Kidney capillary endothelial cell (primary cell): ENCODE measurements around the gene IGF2BP2.

Source experiments
- DNase-seq: peaks from one replicate; pipeline ENCODE4 v3.0.0-alpha.2; 2018; ENCODE audit warnings: low spot score

Gene IGF2BP2

GRCh38 chr3:185764980-185765370 lies 59.9 kb downstream of the IGF2BP2 start:
- no peak for DNase-seq

GRCh38 chr3:185764163-185764979 lies 60.5 kb downstream of the IGF2BP2 start:
- DNase-seq = no peak

DNA sequence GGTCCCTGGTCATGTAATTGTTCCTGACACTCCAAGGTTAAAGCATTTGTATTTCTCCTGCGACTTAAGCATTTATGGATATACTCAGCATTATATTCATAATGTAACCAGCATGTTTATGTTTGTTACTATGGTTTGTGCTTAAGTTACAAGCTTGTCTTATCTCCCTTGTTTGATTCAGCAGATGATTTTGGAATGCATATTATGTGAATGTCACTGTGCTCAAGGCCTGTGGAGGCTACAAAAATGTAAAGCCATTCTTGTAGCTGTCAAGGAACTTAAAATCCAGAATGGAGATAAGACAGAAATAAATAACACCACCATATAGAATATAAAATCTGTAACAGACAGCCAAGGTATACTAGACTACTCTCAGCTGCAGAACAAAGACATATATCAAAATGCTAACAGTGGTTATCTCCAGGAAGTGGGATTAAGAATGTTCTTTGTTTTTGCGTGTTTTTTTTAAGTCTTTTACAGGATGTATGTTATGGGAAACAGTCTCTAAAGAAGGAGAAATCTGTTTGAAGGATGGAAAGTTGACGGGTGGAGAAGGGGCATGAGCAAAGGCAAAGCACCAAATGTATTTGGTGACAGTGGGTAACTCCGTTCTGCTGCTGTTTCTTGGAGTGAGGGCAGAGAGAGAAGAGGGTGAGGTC lies 61.4 kb downstream of the IGF2BP2 start:
- DNase-seq = no peak

DNA sequence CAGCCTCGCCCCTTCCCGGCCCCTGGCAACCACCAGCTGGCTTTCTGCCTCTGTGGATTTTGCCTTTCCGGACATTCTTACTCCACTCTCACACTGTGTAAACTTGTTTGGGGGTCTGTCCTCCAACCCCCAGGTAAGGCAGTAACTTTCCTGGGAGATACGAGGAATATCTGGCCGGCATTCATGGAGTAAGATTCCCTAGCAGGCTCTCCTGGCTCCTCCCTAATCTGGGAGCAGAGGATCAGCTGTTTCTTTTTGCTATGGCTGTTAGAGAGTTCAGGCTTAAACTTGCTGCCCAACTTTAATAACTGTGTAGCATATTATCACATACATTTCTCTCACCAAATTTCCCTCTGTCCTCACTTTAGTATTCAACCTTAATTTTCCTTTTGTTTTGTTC lies 64.3 kb downstream of the IGF2BP2 start:
- DNase-seq = no peak

- no peak for DNase-seq
Measured at GRCh38 chr3:185760088-185760487, 64.8 kb downstream of the IGF2BP2 start.

DNA sequence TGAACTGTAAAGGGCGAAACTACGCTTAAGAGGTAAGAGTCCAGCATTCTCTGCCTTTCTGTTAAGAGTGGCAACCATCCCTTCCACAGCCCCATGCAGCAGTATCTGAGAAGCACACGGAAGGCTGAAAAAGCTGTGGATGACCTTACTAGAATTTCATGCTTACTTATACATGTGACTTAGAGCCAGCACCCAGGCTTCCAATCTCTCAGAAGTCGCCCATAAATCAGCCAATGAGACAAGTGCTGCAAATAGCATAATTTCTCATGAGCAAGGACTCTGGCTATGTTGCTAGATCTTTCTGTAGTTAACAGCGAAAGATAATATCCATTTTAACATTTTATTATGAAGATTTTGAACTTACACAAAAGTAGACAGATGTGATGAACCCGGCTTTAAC lies 65.3 kb downstream of the IGF2BP2 start:
- DNase-seq = no peak

DNA sequence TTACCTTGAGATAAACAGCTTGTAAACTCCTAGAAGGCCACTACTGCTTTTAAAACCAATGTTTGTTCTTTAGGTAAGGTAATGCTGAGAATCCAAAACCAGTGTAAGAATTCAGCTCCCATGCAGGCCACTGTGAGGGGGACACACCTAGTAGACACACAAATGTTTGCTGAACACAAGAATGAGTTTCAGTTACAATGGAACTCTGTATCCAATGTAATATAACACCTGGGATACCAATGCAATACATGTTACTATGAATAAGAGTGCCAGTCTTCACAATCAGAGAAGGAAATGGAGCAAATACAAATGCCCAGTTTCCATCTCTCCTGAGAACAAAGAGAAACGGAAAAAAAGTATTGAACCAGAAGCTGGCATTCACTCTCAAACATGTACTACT lies 65.9 kb downstream of the IGF2BP2 start:
- no peak for DNase-seq

DNA sequence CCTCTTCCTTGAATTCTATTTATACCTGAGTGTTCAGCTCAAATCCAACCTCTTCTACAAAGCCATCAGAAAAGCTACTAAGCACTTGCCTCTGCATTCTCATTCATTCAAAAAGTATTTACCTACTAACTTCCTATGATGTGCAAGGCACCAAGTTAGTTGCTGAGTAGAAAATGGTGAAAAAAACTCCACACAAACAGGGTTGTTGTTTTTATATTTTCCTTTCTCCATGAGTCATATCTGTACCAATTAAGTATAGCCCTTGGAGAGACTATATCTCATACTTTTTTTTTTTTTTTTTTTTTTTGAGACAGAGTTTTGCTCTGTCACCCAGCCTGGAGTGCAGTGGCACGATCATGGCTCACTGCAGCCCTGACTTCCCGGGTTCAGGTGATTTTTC lies 67.7 kb downstream of the IGF2BP2 start:
- no peak for DNase-seq

GRCh38 chr3:185756477-185756876 lies 68.4 kb downstream of the IGF2BP2 start:
- DNase-seq = no peak

DNA sequence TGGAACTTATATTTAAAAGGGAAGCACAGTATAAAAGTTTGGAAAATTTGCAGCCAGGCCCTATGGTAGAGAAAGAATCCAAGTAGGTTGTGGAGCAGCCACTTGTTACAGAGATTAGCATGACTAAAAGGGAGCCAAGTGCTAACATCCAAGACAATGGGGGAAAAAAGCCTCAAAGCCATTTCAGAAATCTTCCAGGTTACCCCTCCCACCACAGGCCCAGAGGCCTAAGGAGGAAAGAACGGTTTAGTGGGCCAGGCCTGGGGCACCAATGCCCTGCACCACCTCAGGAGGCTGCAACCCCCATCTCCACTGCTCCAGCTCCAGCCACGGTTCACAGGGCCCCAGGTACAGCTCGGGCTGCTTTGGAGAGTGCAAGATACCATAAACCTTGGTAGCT lies 69.9 kb downstream of the IGF2BP2 start:
- DNase-seq = no peak

- DNase-seq = no peak
Measured at GRCh38 chr3:185753354-185753753, 71.5 kb downstream of the IGF2BP2 start.

DNA sequence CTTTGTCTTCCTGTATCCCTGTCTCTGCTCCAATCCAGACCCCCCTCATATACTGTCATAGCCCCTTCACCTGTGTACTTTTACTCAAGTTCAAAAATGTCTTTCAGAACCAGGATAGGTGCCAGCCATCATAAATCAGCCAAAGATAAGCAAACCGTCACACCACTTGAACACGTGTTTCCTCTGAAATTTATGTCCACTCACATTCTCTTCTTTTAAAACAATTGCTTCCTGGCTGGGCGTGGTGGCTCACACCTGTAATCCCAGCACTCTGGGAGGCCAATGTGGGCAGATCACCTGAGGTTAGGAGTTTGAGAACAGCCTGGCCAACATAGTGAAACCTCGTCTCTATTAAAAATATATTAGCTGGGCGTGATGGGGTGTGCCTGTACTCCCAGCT lies 74.1 kb downstream of the IGF2BP2 start:
- no peak for DNase-seq

DNA sequence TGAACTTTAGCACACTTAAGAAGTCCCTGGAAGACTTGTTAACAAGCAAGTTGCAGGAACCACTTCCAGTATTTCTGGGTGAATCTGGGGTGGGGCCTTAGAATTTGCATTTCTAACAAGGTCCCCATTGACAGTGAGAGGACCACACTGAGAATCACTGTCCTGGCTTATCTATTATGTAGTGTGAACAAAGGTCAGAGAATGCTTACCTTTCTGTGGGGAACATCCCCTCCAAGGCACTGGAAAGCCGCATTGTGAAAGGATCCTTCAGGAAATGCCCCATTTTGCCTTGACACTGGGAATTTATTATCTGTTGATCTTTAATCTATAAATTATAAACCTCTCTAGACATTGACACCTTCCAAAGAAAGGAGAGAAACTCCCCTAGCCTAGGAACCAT lies 74.8 kb downstream of the IGF2BP2 start:
- DNase-seq = no peak

DNA sequence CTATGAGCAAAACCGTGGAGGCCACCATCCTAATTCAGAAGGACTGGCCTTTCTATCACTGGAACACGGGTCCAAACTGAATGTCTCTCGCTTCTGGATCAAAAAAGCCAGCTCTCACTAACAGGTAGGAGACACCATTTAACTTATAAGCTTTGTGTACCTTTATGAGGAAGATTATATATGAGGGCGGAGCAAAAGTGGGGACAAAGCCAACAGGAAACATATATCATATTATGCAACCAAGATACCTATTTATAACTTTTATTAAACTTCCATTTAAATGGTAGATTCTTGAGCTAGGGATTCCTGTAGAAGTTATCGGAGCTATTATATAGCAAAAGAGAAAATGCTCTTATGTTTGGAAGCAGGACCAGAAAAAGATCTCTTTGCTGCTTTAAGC lies 78.4 kb downstream of the IGF2BP2 start:
- DNase-seq = no peak

GRCh38 chr3:185744997-185745843 lies 79.6 kb downstream of the IGF2BP2 start:
- DNase-seq = peak; percentile 93

GRCh38 chr3:185741586-185741985 lies 83.3 kb downstream of the IGF2BP2 start:
- no peak for DNase-seq

DNA sequence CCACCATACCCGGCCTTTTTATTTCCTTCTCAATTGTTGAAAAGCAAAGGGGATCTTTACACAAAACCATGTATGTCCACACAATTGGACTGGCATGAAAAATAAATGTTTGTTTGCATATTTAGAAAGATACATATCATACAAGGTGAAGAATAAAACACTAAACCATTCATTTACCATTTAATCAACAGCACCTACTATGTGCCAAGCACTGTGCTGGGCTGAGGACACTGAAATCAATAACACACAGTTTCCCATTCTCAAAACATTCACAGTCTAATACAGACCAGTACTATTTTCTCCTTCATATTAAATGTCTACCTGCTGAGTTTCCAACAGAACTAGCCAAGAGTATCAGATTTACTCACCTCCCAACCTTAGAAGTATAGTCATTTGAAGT lies 84.7 kb downstream of the IGF2BP2 start:
- DNase-seq = no peak

DNA sequence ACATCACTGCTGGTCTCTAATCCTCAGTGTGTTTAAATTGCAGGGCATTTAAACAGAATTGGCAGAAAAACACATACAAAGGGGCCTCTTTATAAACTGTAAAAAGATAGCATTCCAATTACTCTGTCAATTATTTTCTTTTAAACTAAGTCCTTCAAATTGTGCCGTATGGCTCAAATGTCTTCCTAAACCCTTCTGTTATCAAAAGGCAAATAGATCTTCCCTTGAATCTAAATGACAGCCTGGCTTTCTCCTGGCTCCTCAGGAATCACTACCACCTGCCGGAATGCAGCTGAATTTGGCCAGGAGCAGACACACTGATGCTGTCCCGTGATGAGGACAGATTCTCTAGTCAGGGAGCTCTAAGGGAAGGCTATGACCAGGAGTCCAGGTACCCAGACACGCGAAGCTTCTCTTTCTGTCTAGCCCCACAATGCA lies 85.6 kb downstream of the IGF2BP2 start:
- no peak for DNase-seq

DNA sequence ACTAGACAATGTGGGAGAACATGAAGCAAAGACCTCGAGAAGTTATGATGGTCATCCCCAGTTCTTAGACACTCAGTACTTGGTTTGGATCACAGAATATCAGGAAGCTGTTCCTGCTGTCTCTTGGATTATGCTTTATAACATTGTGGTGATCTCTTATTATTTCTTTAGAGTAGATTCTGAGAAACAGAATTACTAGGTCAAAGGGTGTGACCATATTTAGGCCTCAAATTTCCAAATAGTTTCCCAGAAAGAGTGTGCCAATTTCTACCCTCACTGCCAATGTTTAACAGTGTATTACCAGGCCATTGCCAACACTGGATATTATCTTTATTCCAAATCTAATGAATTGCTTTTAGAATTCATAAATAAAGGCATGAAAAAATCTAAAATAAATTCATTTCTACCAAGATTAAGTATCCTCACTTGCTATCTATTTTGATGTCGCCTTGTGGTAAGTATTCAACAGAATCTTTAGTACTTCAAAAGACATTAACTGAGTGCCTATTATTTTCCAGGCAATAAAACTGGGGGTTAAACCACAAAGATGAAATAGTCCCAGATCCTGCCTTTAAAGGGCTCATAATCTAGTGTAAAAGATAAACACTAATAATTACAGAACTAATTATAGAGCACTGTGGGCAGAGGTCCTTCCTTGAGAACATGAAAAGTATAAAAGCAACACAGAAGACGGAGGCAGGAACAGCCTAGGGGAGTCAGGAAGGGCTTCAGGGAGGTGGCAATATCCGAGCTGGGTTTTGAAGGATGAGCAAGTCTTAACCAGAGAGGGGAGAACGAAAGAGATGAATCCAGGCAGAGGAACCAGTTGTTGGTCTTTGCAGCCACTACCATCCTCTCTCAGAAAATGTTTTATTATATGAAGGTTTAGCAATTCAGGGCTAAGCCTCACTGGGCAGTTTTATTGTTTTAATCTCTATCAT lies 86.8 kb downstream of the IGF2BP2 start:
- DNase-seq = no peak

DNA sequence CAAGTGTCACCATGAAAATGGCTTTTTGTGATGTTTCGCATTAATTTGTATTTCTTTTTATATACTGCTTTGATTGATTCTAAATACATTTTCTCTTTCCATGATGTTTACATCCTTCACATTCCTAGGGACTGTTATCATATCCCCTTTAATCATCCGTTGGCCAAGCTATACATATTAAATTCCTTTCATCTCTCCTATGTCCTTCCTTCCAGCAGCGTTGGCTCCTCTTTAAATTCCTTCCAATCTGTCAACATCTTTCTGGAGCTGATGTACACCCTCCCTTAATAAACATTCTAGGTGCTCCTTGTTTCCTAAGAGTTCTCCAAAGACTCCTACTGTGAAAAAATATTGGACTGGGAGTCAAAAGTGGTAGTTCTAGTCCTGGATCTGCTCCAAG lies 87.8 kb downstream of the IGF2BP2 start:
- no peak for DNase-seq

DNA sequence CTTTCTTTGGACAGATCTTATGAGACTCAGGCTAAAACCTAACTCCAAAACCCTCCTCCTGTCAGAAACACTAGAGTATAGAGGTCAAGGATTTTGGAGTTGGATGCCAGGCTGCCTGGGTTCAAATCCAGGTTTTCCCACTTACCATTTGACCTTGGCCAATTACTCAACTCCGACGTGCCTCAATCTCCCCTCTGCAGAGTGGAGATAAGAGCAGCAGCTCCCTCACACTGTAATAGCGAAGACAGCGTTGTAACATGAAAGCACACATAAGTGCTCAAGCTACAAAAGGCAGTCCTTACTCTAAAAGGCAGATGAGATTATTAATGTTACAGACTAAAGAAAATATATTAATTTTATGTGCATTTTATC lies 90.1 kb downstream of the IGF2BP2 start:
- DNase-seq = no peak
